Hepatocyte (in vitro differentiated cells): Measurements from ENCODE around the gene MUC4. TPM values are rescaled to one million over a fixed set of nuclear protein-coding genes. Genes with fewer than 3 reads are reported as not detected.
"Not testable (repeated sequence)": the region's sequence is repeated elsewhere in the genome, so short reads cannot be mapped to it uniquely, and the experiment has no call there.

ENCODE experiments used
- DNase-seq: peaks from one replicate; pipeline ENCODE4 v3.0.0-alpha.2; 2016; ENCODE audit warnings: low spot score
- H2AFZ ChIP-seq: fragments of 200-600 bp; sonication (generic); 2 replicates; pipeline ENCODE4 v1.6.0; 2016; ENCODE audit warnings: antibody characterized with exemption, mild to moderate bottlenecking
- H3K27ac ChIP-seq: fragments of 200-600 bp; sonication (generic); 2 replicates; pipeline ENCODE4 v1.5.1; 2016; ENCODE audit warnings: mild to moderate bottlenecking
- H3K27me3 ChIP-seq: fragments of 200-600 bp; sonication (generic); 2 replicates; pipeline ENCODE4 v1.6.1; 2016
- H3K36me3 ChIP-seq: fragments of 200-600 bp; sonication (generic); replicated peaks from 2 replicates; pipeline ENCODE4 v1.5.1; 2016; ENCODE audit warnings: low read depth; ENCODE audit not compliant: insufficient read depth
- H3K4me1 ChIP-seq: fragments of 200-600 bp; sonication (generic); 2 replicates; pipeline ENCODE4 v1.5.1; 2016; ENCODE audit warnings: mild to moderate bottlenecking, moderate library complexity; ENCODE audit not compliant: insufficient read depth
- H3K4me2 ChIP-seq: fragments of 200-600 bp; sonication (generic); 2 replicates; pipeline ENCODE4 v1.6.0; 2016
- H3K4me3 ChIP-seq: fragments of 200-600 bp; sonication (generic); 2 replicates; pipeline ENCODE4 v1.5.1; 2016; ENCODE audit warnings: mild to moderate bottlenecking
- H3K79me2 ChIP-seq: fragments of 200-600 bp; sonication (generic); 2 replicates; pipeline ENCODE4 v1.6.0; 2017; ENCODE audit warnings: mild to moderate bottlenecking
- H3K9me2 ChIP-seq: fragments of 200-600 bp; sonication (generic); replicated peaks from 2 replicates; pipeline ENCODE4 v1.6.0; 2017; ENCODE audit warnings: mild to moderate bottlenecking; ENCODE audit not compliant: insufficient read depth
- H3K9me3 ChIP-seq: fragments of 200-600 bp; sonication (generic); 2 replicates; pipeline ENCODE4 v1.5.1; 2016; ENCODE audit warnings: low read depth, mild to moderate bottlenecking
- H4K20me1 ChIP-seq: fragments of 200-600 bp; sonication (generic); 2 replicates; pipeline ENCODE4 v1.6.0; 2016; ENCODE audit warnings: mild to moderate bottlenecking; ENCODE audit not compliant: insufficient read depth, poor library complexity, severe bottlenecking
- CTCF ChIP-seq: fragments of 200-600 bp; sonication (generic); IDR thresholded peaks from 2 replicates; pipeline ENCODE4 v1.5.1; 2016; ENCODE audit warnings: antibody characterized with exemption, mild to moderate bottlenecking; ENCODE audit not compliant: poor library complexity
- EZH2 ChIP-seq: fragments of 200-600 bp; sonication (generic); IDR thresholded peaks from 2 replicates; pipeline ENCODE4 v1.6.1; 2016; ENCODE audit warnings: antibody characterized with exemption, mild to moderate bottlenecking, borderline replicate concordance
- EZH2phosphoT487 ChIP-seq: fragments of 200-600 bp; sonication (generic); IDR thresholded peaks from one replicate; pipeline ENCODE4 v1.6.1; 2018; ENCODE audit warnings: antibody characterized with exemption, mild to moderate bottlenecking, low read depth, moderate library complexity; ENCODE audit not compliant: unreplicated experiment, severe bottlenecking
- WGBS: methylation state at CpG from one replicate; pipeline ENCODE4 v1.1.6; 2016; ENCODE audit warnings: low lambda C conversion rate; ENCODE audit errors: missing lambda C conversion rate; 5-methylcytosine and 5-hydroxymethylcytosine counted together
- polyA plus RNA-seq: library from polyadenylated mRNA; unstranded; fragments of >200 nt; fragmentation: Nextera tagmentation; extraction: Ambion mirVana; gene quantifications from 2 replicates; pipeline ENCODE4 v1.2.1, GENCODE V29; 2016
- total RNA-seq: library from RNA; depleted of rRNA; stranded (reverse); fragments of >200 nt; gene quantifications from 2 replicates; pipeline ENCODE4 v1.2.3, GENCODE V29; 2014

MUC4 gene
- total and polyA plus RNA-seq, 2 experiments from 2014 or later, result 0.89 to 1.7 TPM

GRCh38 chr3:195806916-195807231, 4.9 kb downstream of the MUC4 start:
- no peak overlapping the region for H3K4me2 ChIP-seq
- no peaks in the 10 kb centered on the region for H3K9me3 ChIP-seq
- no peak overlapping the region for H3K27ac ChIP-seq
- H2AFZ ChIP-seq, result no peak overlapping the region
- TF ChIP-seq EZH2 (no peak), EZH2phosphoT487 (no peak), CTCF (no peak)
- DNase-seq, result no peak
- no peaks in the 10 kb centered on the region for H3K79me2 ChIP-seq
- WGBS, result 90% methylated on average over 8 of the region's 8 CpGs
- H3K4me1 ChIP-seq, result peaks cover 10% of the 10 kb centered on the region
- no peaks in the 10 kb centered on the region for H3K36me3 ChIP-seq
- H3K9me2 ChIP-seq, result no peaks in the 10 kb centered on the region
- H3K27me3 ChIP-seq, result no peaks in the 10 kb centered on the region
- no peaks in the 10 kb centered on the region for H4K20me1 ChIP-seq
- H3K4me3 ChIP-seq, result no peak overlapping the region

GRCh38 chr3:195806211-195806915, 5.4 kb downstream of the MUC4 start:
- 54% methylated on average over 11 of the region's 11 CpGs for WGBS
- Histone ChIP-seq H3K36me3 (no peaks in the 10 kb centered on the region), H3K27ac (no peak overlapping the region)

GRCh38 chr3:195805588-195805987, 6.1 kb downstream of the MUC4 start:
- 93% methylated on average over 5 of the region's 5 CpGs for WGBS
- not testable (repeated sequence) for H3K9me3 ChIP-seq, DNase-seq, H3K79me2 ChIP-seq, H3K4me2 ChIP-seq, H3K27ac ChIP-seq, H3K4me3 ChIP-seq, H2AFZ ChIP-seq, H4K20me1 ChIP-seq, H3K27me3 ChIP-seq, H3K36me3 ChIP-seq, H3K9me2 ChIP-seq
- peaks cover 10% of the 10 kb centered on the region for H3K4me1 ChIP-seq

More at GRCh38 chr3:195806211-195806915, 5.4 kb downstream of the MUC4 start:
- Histone ChIP-seq H2AFZ (no peak overlapping the region), H3K9me2 (no peaks in the 10 kb centered on the region), H3K4me1 (peaks cover 10% of the 10 kb centered on the region), H3K4me2 (no peak overlapping the region), H3K27me3 (no peaks in the 10 kb centered on the region), H3K4me3 (no peak overlapping the region), H3K9me3 (no peaks in the 10 kb centered on the region), H4K20me1 (no peaks in the 10 kb centered on the region), H3K79me2 (no peaks in the 10 kb centered on the region)
- peak; percentile 12 for DNase-seq
- no peak for TF ChIP-seq EZH2
- no peak for TF ChIP-seq EZH2phosphoT487
- TF ChIP-seq CTCF, result no peak

- Histone ChIP-seq H3K4me2 (no peak overlapping the region), H3K27me3 (no peaks in the 10 kb centered on the region), H3K4me1 (peaks cover 10% of the 10 kb centered on the region), H3K27ac (no peak overlapping the region), H3K4me3 (no peak overlapping the region), H3K79me2 (no peaks in the 10 kb centered on the region), H3K9me3 (no peaks in the 10 kb centered on the region), H2AFZ (no peak overlapping the region), H3K9me2 (no peaks in the 10 kb centered on the region), H3K36me3 (no peaks in the 10 kb centered on the region), H4K20me1 (no peaks in the 10 kb centered on the region)
- DNase-seq, result no peak
- TF ChIP-seq CTCF (no peak), EZH2 (no peak), EZH2phosphoT487 (no peak)
- 95% methylated on average over 14 of the region's 14 CpGs for WGBS
Observed at GRCh38 chr3:195805181-195805580, 6.5 kb downstream of the MUC4 start.
